Measurements from ENCODE around the gene RIMS4. TPM values are rescaled to one million over a fixed set of nuclear protein-coding genes. Genes with fewer than 3 reads are reported as not detected.
A peak's percentile ranks its signal among the peaks of the same experiment; 100 is the strongest.

RIMS4 gene
- total and polyA plus RNA-seq, 5 donors, result 0.38 to 2.4 (median 1.2) TPM

DNA sequence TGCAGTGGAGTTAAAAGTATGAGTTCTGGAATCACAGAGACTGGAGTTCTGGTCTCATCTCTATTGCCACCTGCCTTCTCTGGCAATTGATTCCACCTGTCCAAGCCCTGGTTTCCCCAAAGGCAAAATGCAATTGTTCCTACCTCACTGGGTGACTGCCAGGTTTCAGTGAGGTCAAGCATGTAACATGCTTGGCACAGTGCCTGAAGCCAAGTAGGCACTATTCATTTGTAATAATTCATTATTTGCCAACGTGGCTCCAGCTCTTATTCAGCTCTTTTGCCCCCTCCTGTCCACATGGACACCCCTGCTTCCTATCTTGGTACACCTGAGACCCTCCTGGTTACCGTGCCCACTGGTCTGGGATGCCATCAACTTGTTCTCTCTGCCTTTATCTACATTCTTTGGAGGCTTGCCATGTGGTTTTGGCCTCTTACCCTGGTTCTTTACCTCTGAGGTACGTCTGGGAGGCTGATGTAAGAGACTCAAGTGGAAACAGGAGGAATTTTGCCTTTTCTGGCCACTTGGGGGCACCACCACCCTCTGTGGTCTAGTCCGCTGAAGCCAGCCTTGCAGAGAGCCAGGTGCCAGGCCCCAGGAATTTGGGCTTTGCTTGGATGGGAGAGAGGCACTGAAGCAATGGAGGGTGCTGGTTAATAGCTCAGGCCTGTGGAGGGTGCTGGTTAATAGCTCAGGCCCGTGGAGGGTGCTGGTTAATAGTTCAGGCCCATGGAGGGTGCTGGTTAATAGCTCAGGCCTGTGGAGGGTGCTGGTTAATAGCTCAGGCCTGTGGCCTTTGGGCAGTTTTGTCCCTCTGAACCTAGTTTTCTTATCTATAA lies 63.0 kb downstream of the RIMS4 start:
- Histone ChIP-seq H3K4me1 (ENCODE audit: control insufficient read depth, insufficient read depth, low read length) (peaks cover 3% of the 10 kb centered on the region), H3K9me3 (ENCODE audit: control insufficient read depth, low read length) (no peaks in the 10 kb centered on the region), H3K27me3 (ENCODE audit: control insufficient read depth, insufficient read depth) (no peaks in the 10 kb centered on the region), H3K27ac (ENCODE audit: low read length) (no peak overlapping the region), H3K4me3 (ENCODE audit: low read length) (no peak overlapping the region)
- DNase-seq, result peak; percentile 74 to 91 (median 86)
- intact Hi-C loops (cut with DNase I), result loop anchor here (2.0 to 5.0 kb wide), 2 partner anchors 119 to 120 kb away; no protein-coding TSS in a partner anchor
- 10% methylated on average over 5 of the region's 5 CpGs for WGBS
- peak; percentile 44 to 57 for ATAC-seq

GRCh38 chr20:44746367-44747165 lies 63.8 kb downstream of the RIMS4 start:
- intact Hi-C loops (cut with DNase I), result loop anchor here in 3 of 4 donors (2.0 to 5.0 kb wide), 2 partner anchors 120 to 121 kb away; no protein-coding TSS in a partner anchor
- ATAC-seq (no peak), DNase-seq (peak in 1 of 3 donors; percentile 56)
- Histone ChIP-seq H3K4me3 (ENCODE audit: low read length) (peak overlapping the region; percentile 45), H3K27me3 (ENCODE audit: control insufficient read depth, insufficient read depth) (no peaks in the 10 kb centered on the region), H3K27ac (ENCODE audit: low read length) (no peak overlapping the region), H3K4me1 (ENCODE audit: control insufficient read depth, insufficient read depth, low read length) (peaks cover 3% of the 10 kb centered on the region), H3K9me3 (ENCODE audit: control insufficient read depth, low read length) (no peaks in the 10 kb centered on the region)
- WGBS, result 28% methylated on average over 12 of the region's 12 CpGs

- Histone ChIP-seq H3K27ac (ENCODE audit: low read length) (no peak within 1 kb of the TSS), H3K4me3 (ENCODE audit: low read length) (peak within 1 kb of the TSS; percentile 45), H3K27me3 (ENCODE audit: control insufficient read depth, insufficient read depth) (no peaks in the 10 kb centered on the region), H3K9me3 (ENCODE audit: control insufficient read depth, low read length) (no peaks in the 10 kb centered on the region), H3K4me1 (ENCODE audit: control insufficient read depth, insufficient read depth, low read length) (peaks cover 3% of the 10 kb centered on the region)
- ATAC-seq, result peak; percentile 76 to 78
- intact Hi-C loops (cut with DNase I), result loop anchor here in 3 of 4 donors (2.0 to 5.0 kb wide), 2 partner anchors 121 to 122 kb away; no protein-coding TSS in a partner anchor
- peak; percentile 66 to 87 (median 80) for DNase-seq
- WGBS, result 1% methylated on average over 81 of the region's 81 CpGs
These were observed 64.6 kb downstream of the RIMS4 start, which contains the start of gene KCNK15 for GRCh38 chr20:44745598-44746366. Gene KCNK15 (plus strand): TSS chr20:44745865. CDS start chr20:44745911, 46 bp downstream.

DNA sequence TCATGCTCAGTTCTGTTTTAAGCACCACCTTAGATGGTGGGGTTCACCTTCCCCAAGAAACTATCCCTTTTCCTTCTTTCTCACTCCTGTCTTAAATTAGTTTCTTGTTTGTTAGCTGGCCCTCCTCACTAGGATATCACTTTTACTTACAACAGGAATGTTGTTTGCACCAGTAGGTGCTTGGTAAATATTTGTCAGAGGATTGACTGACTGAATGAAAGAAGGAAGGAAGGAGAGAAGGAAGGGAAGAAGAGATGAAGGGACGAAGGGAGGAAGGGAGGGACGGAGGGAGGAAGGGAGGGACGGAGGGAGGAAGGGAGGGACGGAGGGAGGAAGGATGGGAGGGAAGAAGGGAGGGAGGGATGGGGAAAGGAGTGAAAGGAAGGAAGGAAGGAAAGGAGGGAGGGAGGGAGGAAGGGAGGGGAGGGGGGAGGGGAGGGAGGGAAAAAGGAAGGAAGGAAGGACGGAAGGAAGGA lies 65.2 kb downstream of the RIMS4 start:
- no peaks in the 10 kb centered on the region for H3K9me3 ChIP-seq (ENCODE audit: control insufficient read depth, low read length)
- intact Hi-C loops (cut with DNase I), result loop anchor here in 2 of 4 donors (5.0 kb wide), 1 partner anchor 122 kb away; no protein-coding TSS in a partner anchor
- ATAC-seq (peak in 1 of 2 donors; percentile 1), DNase-seq (no peak)
- H3K27me3 ChIP-seq (ENCODE audit: control insufficient read depth, insufficient read depth), result no peaks in the 10 kb centered on the region
- peak overlapping the region; percentile 45 for H3K4me3 ChIP-seq (ENCODE audit: low read length)
- WGBS, result 26% methylated on average over 5 of the region's 5 CpGs
- no peak overlapping the region for H3K27ac ChIP-seq (ENCODE audit: low read length)
- peaks cover under 1% of the 10 kb centered on the region for H3K4me1 ChIP-seq (ENCODE audit: control insufficient read depth, insufficient read depth, low read length)

DNA sequence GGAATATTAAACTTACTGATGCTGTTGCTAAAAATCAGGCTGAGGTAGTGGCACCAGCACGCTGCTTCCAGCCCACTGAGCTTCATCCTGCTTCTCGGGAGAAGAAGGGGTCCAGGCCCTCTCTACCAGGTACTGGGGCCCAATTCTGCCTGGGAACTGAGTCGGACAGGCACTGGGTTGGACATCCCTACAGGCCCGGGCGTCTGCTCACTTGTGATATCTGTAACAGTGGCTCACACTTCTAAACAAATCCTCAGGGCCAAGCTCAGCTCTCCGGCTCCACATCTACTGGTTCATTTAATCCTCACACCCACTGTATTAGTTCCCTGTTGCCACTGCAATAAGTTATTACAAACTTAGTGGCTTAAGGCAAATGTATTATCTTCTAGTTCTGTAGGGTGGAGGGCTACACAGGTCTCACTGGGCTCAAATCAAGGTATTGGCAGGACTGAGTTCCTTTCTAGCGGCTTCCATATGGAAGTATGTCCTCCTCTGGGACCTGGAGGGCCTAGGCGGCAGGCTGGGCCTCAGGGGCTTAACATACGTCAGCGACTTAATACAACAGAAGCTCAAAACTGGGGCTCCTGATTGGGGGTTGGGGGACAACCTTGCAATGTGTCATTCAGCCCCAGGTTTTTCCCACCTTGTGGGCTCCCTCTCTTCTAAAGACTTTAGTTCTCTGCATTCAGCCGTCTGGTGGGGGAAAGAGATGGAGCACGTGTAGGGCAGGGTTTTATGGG lies 66.3 kb downstream of the RIMS4 start:
- Histone ChIP-seq H3K27ac (ENCODE audit: low read length) (no peak overlapping the region), H3K4me3 (ENCODE audit: low read length) (no peak overlapping the region), H3K9me3 (ENCODE audit: control insufficient read depth, low read length) (no peaks in the 10 kb centered on the region), H3K4me1 (ENCODE audit: control insufficient read depth, insufficient read depth, low read length) (no peaks in the 10 kb centered on the region), H3K27me3 (ENCODE audit: control insufficient read depth, insufficient read depth) (no peaks in the 10 kb centered on the region)
- DNase-seq, result peak in 1 of 3 donors; percentile 15
- intact Hi-C loops (cut with DNase I), result no loop called here
- WGBS, result 90% methylated on average over 12 of the region's 12 CpGs
- no peak for ATAC-seq

DNA sequence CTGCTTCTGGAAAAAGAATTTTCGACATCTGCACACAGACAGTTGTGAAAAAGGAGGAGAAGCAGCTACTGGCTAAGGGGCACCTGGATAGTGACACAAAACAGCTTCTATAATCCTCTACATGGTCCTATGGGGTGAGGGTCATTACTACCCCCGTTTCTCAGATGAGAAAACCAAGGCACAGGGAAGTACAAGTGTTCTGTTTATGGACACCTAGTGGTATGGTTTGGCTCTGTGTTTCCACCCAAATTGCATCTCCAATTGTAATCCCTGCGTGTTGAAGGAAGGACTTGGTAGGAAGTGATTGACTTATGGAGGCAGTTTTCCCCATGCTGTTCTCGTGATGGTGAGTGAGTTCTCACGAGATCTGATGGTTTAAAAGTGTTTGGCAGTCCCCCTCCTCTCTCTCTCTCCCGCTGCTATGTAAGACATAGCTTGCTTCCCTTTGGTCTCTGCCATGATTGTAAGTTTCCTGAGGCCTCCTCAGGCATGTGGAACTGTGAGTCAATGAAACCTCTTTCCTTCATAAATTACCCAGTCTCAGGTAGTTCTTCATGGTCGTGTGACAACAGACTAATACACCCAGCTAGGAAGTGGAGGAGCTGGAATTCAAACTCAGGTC lies 67.2 kb downstream of the RIMS4 start:
- WGBS, result 71% methylated on average over 7 of the region's 7 CpGs

DNA sequence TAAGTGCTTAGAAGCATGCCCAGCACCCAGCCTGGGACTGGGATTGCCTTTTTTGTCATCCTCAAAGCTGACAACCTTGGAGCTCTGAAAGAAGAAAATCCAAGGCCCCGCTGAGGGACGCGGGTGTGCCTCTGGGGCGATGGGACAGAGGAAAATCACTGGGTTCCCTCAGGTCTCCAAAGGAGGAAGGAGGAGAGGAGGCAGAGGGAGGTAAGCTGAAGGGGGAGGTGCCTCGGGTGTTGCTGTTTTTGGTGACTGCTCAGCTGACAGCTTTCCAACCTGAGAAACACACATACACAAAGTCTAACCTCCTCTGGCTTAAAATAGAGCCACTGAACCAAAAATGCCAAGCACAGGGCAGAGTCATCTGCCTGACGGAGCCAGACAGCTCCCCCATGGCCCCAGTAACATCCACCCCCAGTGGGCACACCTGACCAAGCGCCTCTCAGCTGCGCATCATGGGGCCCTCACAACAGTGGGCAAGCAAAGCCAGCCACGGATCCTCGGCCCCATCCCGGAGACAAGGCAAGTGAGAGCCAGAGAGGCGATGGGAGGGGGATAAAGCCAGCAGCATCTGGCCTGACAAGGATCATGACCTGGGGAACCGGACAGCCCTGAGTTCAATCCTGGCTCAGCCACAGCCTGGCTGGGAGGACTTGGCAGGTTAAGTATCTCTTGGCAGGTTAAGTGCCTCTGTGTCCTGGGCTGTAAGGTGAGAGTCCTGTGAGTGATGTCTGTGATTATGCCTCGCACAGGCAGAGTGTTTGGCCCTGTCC lies 67.9 kb downstream of the RIMS4 start:
- WGBS, result 75% methylated on average over 14 of the region's 14 CpGs
- ATAC-seq, result no peak
- peak in 1 of 3 donors; percentile 40 for DNase-seq
- Histone ChIP-seq H3K4me1 (ENCODE audit: control insufficient read depth, insufficient read depth, low read length) (no peaks in the 10 kb centered on the region), H3K27me3 (ENCODE audit: control insufficient read depth, insufficient read depth) (no peaks in the 10 kb centered on the region), H3K9me3 (ENCODE audit: control insufficient read depth, low read length) (no peaks in the 10 kb centered on the region), H3K27ac (ENCODE audit: low read length) (no peak overlapping the region), H3K4me3 (ENCODE audit: low read length) (no peak overlapping the region)
- intact Hi-C loops (cut with DNase I), result no loop called here

More for the DNA sequence above, 67.2 kb downstream of the RIMS4 start:
- DNase-seq (no peak), ATAC-seq (no peak)
- no peaks in the 10 kb centered on the region for H3K4me1 ChIP-seq (ENCODE audit: control insufficient read depth, insufficient read depth, low read length)
- H3K27me3 ChIP-seq (ENCODE audit: control insufficient read depth, insufficient read depth), result no peaks in the 10 kb centered on the region
- no peaks in the 10 kb centered on the region for H3K9me3 ChIP-seq (ENCODE audit: control insufficient read depth, low read length)
- no peak overlapping the region for H3K4me3 ChIP-seq (ENCODE audit: low read length)
- intact Hi-C loops (cut with DNase I), result no loop called here
- H3K27ac ChIP-seq (ENCODE audit: low read length), result no peak overlapping the region

DNA sequence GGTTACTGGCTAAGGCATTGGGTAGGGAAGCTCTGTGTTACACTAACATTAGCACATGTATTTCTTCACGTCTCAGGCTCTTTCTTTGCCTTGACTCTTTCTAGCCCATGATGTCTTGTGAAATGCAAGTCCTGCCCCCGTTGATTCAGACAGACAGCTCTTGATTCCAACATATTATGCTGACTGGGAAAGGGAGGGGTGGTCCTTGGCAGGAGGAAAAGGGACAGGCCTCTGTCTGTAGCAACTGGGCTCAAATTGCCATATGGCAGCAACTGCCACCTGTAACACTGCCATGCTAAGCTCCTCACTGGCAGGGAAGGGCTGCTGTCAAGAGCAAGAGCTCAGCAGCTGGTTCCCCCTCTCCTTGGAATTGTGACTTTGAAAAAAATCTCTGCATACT lies 70.4 kb downstream of the RIMS4 start:
- Histone ChIP-seq H3K9me3 (ENCODE audit: control insufficient read depth, low read length) (no peaks in the 10 kb centered on the region), H3K27ac (ENCODE audit: low read length) (no peak overlapping the region), H3K27me3 (ENCODE audit: control insufficient read depth, insufficient read depth) (no peaks in the 10 kb centered on the region), H3K4me1 (ENCODE audit: control insufficient read depth, insufficient read depth, low read length) (no peaks in the 10 kb centered on the region), H3K4me3 (ENCODE audit: low read length) (no peak overlapping the region)
- ATAC-seq (no peak), DNase-seq (peak in 1 of 3 donors; percentile 32)
- 44% methylated on average over 2 of the region's 2 CpGs for WGBS
- intact Hi-C loops (cut with DNase I), result loop anchor here in 1 of 4 donors (10.0 kb wide), 2 partner anchors 355 to 525 kb away; partner anchors contain the start of gene OSER1
